ENCODE measurements around the gene FUZ. TPM values are rescaled to one million over a fixed set of nuclear protein-coding genes. Genes with fewer than 3 reads are reported as not detected.

The FUZ gene
- total and polyA plus RNA-seq, 2 of the 8 experiments (the other 6 are each of a cell fraction or from before 2014, with no cell fraction given): 28.4 to 33.9 TPM

DNA sequence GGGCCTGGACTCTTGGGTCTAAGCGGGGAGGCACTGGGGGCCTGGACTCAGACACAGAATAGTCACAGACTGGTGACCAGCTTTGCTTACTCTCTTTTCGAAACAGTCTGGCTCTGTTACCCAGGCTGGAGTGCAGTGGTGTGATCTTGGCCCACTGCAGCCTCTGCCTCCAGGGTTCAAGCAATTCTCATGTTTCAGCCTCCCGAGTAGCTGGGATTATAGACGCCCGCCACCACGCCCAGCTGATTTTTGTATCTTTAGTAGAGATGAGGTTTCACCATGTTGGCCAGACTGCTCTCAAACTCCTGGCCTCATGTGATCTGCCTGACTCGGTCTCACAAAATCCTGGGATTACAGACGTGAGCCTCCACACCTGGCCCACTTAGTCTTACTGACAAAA lies 16.1 kb upstream of the FUZ start:
- Histone ChIP-seq H3K4me1 (replicated peaks in 1 of 4; ENCODE audit: control insufficient read depth in 3 of 4, insufficient read depth in 4 of 4, low read length in 3 of 4) (no peaks in the 10 kb centered on the region), H3K36me3 (ENCODE audit: control insufficient read depth in 2 of 4, insufficient read depth in 4 of 4, low read length in 3 of 4) (peaks cover 10 to 29% (median 19%) of the 10 kb centered on the region in 4 experiments; a peak in 5 of 8 replicates), H2AFZ (ENCODE audit: low read length) (no peak overlapping the region), H3K4me2 (ENCODE audit: insufficient read depth in 1 of 2, low read depth in 2 of 2, low read length in 2 of 2) (no peak overlapping the region), H2BK5ac (ENCODE audit: low read depth, low read length) (no peak overlapping the region), H3K79me2 (ENCODE audit: control insufficient read depth in 1 of 2, insufficient read depth in 2 of 2, low read length in 2 of 2) (peaks cover 0 to 16% of the 10 kb centered on the region in 2 experiments; a peak in 2 of 4 replicates), H3K79me1 (ENCODE audit: low read depth, low read length) (peaks cover 13% of the 10 kb centered on the region), H2AK5ac (ENCODE audit: low read depth, low read length) (no peak overlapping the region), H3K23me2 (ENCODE audit: low read depth, low read length) (no peaks in the 10 kb centered on the region), H2BK20ac (ENCODE audit: low read length) (no peak overlapping the region), H4K91ac (replicated peaks; ENCODE audit: insufficient read length, low read length) (no peak overlapping the region), H4K20me1 (replicated peaks in 1 of 2; ENCODE audit: control insufficient read depth in 1 of 2, insufficient read depth in 2 of 2, low read length in 2 of 2) (peaks cover 9 to 13% of the 10 kb centered on the region in 2 experiments), H4K8ac (ENCODE audit: extremely low read depth, insufficient read depth, low read length) (no peak overlapping the region; the same call in 1 of the 2 replicates), H3K4me3 (ENCODE audit: extremely low read depth in 1 of 4, insufficient read depth in 2 of 4, low read depth in 3 of 4, low read length in 4 of 4) (no peak overlapping the region), H3K9ac (replicated peaks in 1 of 4; ENCODE audit: extremely low read depth in 1 of 4, low read depth in 3 of 4, low read length in 3 of 4) (no peak overlapping the region), H3K4ac (replicated peaks; ENCODE audit: insufficient read length, low read depth, low read length) (no peak overlapping the region), H4K5ac (ENCODE audit: insufficient read length, low read depth, low read length) (no peak overlapping the region), H3K27ac (ENCODE audit: low read depth, low read length) (no peak overlapping the region), H2BK15ac (ENCODE audit: low read length) (no peak overlapping the region), H2BK120ac (replicated peaks; ENCODE audit: low read depth, low read length) (no peak overlapping the region), H3K9me3 (ENCODE audit: insufficient read depth in 2 of 2, low read depth in 1 of 2, low read length in 1 of 2) (no peaks in the 10 kb centered on the region), H3K23ac (ENCODE audit: insufficient read length) (no peak overlapping the region), H3K27me3 (replicated peaks in 1 of 4; ENCODE audit: control insufficient read depth in 3 of 4, extremely low read depth in 1 of 4, insufficient read depth in 3 of 4, low read length in 3 of 4) (no peaks in the 10 kb centered on the region), H3K14ac (ENCODE audit: insufficient read length) (no peak overlapping the region), H3K56ac (replicated peaks; ENCODE audit: insufficient read length, low read depth, low read length) (no peak overlapping the region), H3K18ac (ENCODE audit: extremely low read depth, low read length) (no peak overlapping the region), H2BK12ac (ENCODE audit: low read depth, low read length) (no peak overlapping the region)
- 91% methylated on average over 8 of the region's 8 CpGs; no CpG with 5 or more reads in 1 of the 2 experiments for WGBS, 2 experiments (ENCODE audit: extremely low coverage in 1 of 2, insufficient coverage in 1 of 2, insufficient read length in 1 of 2, insufficient replicate concordance in 2 of 2, low coverage in 1 of 2, low lambda C conversion rate in 2 of 2, missing lambda C conversion rate in 1 of 2)
- CTCF ChIA-PET (ENCODE audit: partially characterized antibody): interaction anchor here (1.0 to 2.0 kb wide), 5 partner anchors 8 to 34 kb away, joined by 3 to 5 read pairs (median 3); no protein-coding TSS in a partner anchor
- no peak for DNase-seq (ENCODE audit: low read depth in 1 of 2, low spot score in 2 of 2)
- POLR2A ChIA-PET (ENCODE audit: partially characterized antibody): interaction anchor here (1.0 to 2.7 kb wide), 5 partner anchors 8 to 22 kb away, joined by 3 to 9 read pairs (median 4); partner anchors contain the start of genes FUZ, MED25 and PTOV1
- TF ChIP-seq TAF1 (IDR thresholded peaks at IDR 0.05; ENCODE audit: low read depth, low read length) (no peak), RBBP5 (IDR thresholded peaks at IDR 0.05; ENCODE audit: borderline replicate concordance, low read depth, low read length) (no peak), RNF2 (IDR thresholded peaks at IDR 0.05; ENCODE audit: borderline replicate concordance, low read depth, low read length, missing control alignments, poor library complexity, severe bottlenecking) (no peak), EZH2 (IDR thresholded peaks at IDR 0.05; ENCODE audit: low read depth, low read length, severe bottlenecking) (no peak), JUND (IDR thresholded peaks at IDR 0.05; ENCODE audit: low read length) (no peak), SRF (IDR thresholded peaks at IDR 0.05; ENCODE audit: low read depth, low read length) (no peak), RFX5 (IDR thresholded peaks at IDR 0.05; ENCODE audit: borderline replicate concordance, low read depth, low read length) (no peak)
- no peak for FAIRE-seq

Measured in H1 (cell line).